ENCODE data around the gene DISC1.

The DISC1 gene

GRCh38 chr1:232090816-232091215 is 464.2 kb downstream of the DISC1 start:
- Histone ChIP-seq H3K4me1 (ENCODE audit: low read length) (no peaks in the 10 kb centered on the region), H3K27ac (ENCODE audit: low read length) (no peak overlapping the region), H2AFZ (ENCODE audit: low read depth, low read length) (no peak overlapping the region), H3K79me2 (ENCODE audit: low read length) (no peaks in the 10 kb centered on the region), H3K27me3 (ENCODE audit: low read depth, low read length) (no peaks in the 10 kb centered on the region), H3K9me3 (ENCODE audit: insufficient read depth, low read length) (no peaks in the 10 kb centered on the region), H3K4me3 (ENCODE audit: low read length) (no peak overlapping the region), H3K9ac (ENCODE audit: low read length) (no peak overlapping the region), H3K36me3 (replicated peaks; ENCODE audit: low read depth, low read length) (no peaks in the 10 kb centered on the region), H4K20me1 (ENCODE audit: insufficient read depth, low read length) (no peaks in the 10 kb centered on the region), H3K4me2 (ENCODE audit: low read length) (no peak overlapping the region)
- TF ChIP-seq EZH2phosphoT487 (IDR thresholded peaks at IDR 0.05; ENCODE audit: low read depth), result no peak
- TF ChIP-seq CTCF (IDR thresholded peaks at IDR 0.05; ENCODE audit: low read depth, low read length), result no peak
